HepG2 (cell line): ENCODE data around the gene MRPL2. TPM values are rescaled to one million over a fixed set of nuclear protein-coding genes. Genes with fewer than 3 reads are reported as not detected.

ENCODE experiments used
- ATAC-seq: fragments of 200-7000 bp; cut with Tn5 transposase; 3 replicates; pipeline ENCODE4 v1.9.1; 2020; ENCODE audit warnings: mild to moderate bottlenecking, moderate library complexity
- BruUV-seq: library from RNA; stranded (reverse); fragments of 400-500 nt; replicated peaks from 2 replicates; lab custom pipeline; 2021; lab: Mats Ljungman, UMichigan
- CTCF ChIA-PET: fragments of 300-600 bp; formaldehyde crosslinking; extraction: SDS; loops from one replicate; lab custom pipeline; 2021; ENCODE audit warnings: low total read pairs, inconsistent platforms, low intra/inter-chr PET ratio; lab: Yijun Ruan, JAX
- POLR2A ChIA-PET: fragments of 350-600 bp; sonication (Branson Sonifier 250); formaldehyde crosslinking; loops from one replicate; lab custom pipeline; 2020; ENCODE audit warnings: antibody characterized with exemption, inconsistent platforms; lab: Yijun Ruan, JAX
- DNase-seq: peaks from one replicate; pipeline ENCODE4 v3.0.0-alpha.2; 2015; ENCODE audit warnings: low spot score
- FAIRE-seq: peaks from 3 replicates; lab custom pipeline; 2011; peaks lifted over from hg19 to GRCh38; lab: Jason Lieb, UNC
- H2AFZ ChIP-seq: one replicate; pipeline ENCODE4 v1.6.1; 2011; ENCODE audit warnings: low read length, inconsistent platforms
- H3K27ac ChIP-seq: fragments of 300-600 bp; 3 replicates; pipeline ENCODE4 v1.8.0; 2011; ENCODE audit warnings: mixed run types, mild to moderate bottlenecking, mixed read lengths, low read length, inconsistent platforms; ENCODE audit not compliant: insufficient read depth; ENCODE audit errors: extremely low read length
- H3K27me3 ChIP-seq, 2 experiments: fragments of 200-600 bp in 1 of 2; 2 replicates in 1 of 2; 3 replicates in 1 of 2; pipeline versions ENCODE4 v1.6.0 to v1.8.0; 2011; ENCODE audit warnings: low read length in 2 of 2, mild to moderate bottlenecking in 2 of 2, moderate library complexity in 2 of 2, inconsistent platforms in 1 of 2; ENCODE audit not compliant: insufficient read depth in 2 of 2, control insufficient read depth in 1 of 2
- H3K36me3 ChIP-seq, 2 experiments: fragments of 200-600 bp in 1 of 2; replicated peaks in 1 of 2; 2 replicates in 1 of 2; 3 replicates in 1 of 2; pipeline versions ENCODE4 v1.5.1 to v1.8.0; 2011; ENCODE audit warnings: low read length in 2 of 2, inconsistent platforms in 1 of 2; ENCODE audit not compliant: insufficient read depth in 2 of 2, control insufficient read depth in 1 of 2
- H3K4me1 ChIP-seq: 2 replicates; pipeline ENCODE4 v1.5.1; 2012; ENCODE audit warnings: low read length, inconsistent platforms; ENCODE audit not compliant: insufficient read depth
- H3K4me2 ChIP-seq: 2 replicates; pipeline ENCODE4 v1.6.0; 2011; ENCODE audit warnings: low read depth, low read length, inconsistent platforms
- H3K4me3 ChIP-seq, 3 experiments: fragments of 200-600 bp in 1 of 3; sonication (generic), shearing (Covaris generic) in 1 of 3; replicated peaks in 1 of 3; 2 replicates each; pipeline ENCODE4 v1.5.1; 2011 to 2016; ENCODE audit warnings: low read length in 3 of 3, inconsistent platforms in 2 of 3, low read depth in 2 of 3, mild to moderate bottlenecking in 2 of 3, control low read depth in 1 of 3, mixed read lengths in 1 of 3; ENCODE audit not compliant: insufficient read depth in 1 of 3
- H3K79me2 ChIP-seq: one replicate; pipeline ENCODE4 v1.6.1; 2011; ENCODE audit warnings: low read length, inconsistent platforms; ENCODE audit not compliant: insufficient read depth
- H3K9ac ChIP-seq: 2 replicates; pipeline ENCODE4 v1.6.0; 2011; ENCODE audit warnings: mild to moderate bottlenecking, low read depth, low read length, inconsistent platforms; ENCODE audit not compliant: insufficient read depth
- H3K9me3 ChIP-seq: 2 replicates; pipeline ENCODE4 v1.5.1; 2012; ENCODE audit warnings: mild to moderate bottlenecking, low read length
- H4K20me1 ChIP-seq: 2 replicates; pipeline ENCODE4 v1.6.0; 2011; ENCODE audit warnings: inconsistent platforms, mild to moderate bottlenecking, low read length, moderate library complexity; ENCODE audit not compliant: insufficient read depth
- AGO2 ChIP-seq: fragments of 200-400 bp; formaldehyde crosslinking; optimal IDR thresholded peaks from 2 replicates; pipeline ENCODE3; 2017; ENCODE audit warnings: mild to moderate bottlenecking, low read depth, low read length, moderate library complexity
- RBAK ChIP-seq: sonication (generic); formaldehyde crosslinking; IDR thresholded peaks from 2 replicates; pipeline ENCODE4 v1.5.1; 2020; ENCODE audit warnings: mild to moderate bottlenecking, missing genetic modification reagents
- WGBS: methylation state at CpG from one replicate; pipeline ENCODE4 v1.1.6; 2017; ENCODE audit warnings: low lambda C conversion rate; 5-methylcytosine and 5-hydroxymethylcytosine counted together
- in situ Hi-C: cut with HindIII; loops from 2 replicates; pipeline ENCODE4 v1.10.0; 2017; ENCODE audit warnings: low pct_unique_long_range_greater_than_20kb; ENCODE audit not compliant: extremely low pct_ligation_motif_present
- intact Hi-C: fragments of 100-400 bp; cut with micrococcal nuclease; formaldehyde crosslinking; loops from one replicate; pipeline ENCODE4 v1.10.0; 2022; ENCODE audit not compliant: unreplicated experiment
- polyA plus RNA-seq, 8 experiments: library from polyadenylated mRNA; depleted of rRNA in 3 of 8; stranded (reverse) in 7 of 8; unstranded in 1 of 8; fragments of >200 nt; fragmentation: Illumina TruSeq in 4 of 8; extraction: Trizol in 4 of 8; gene quantifications; 2 replicates each; pipeline versions ENCODE4 v1.2.1 to v1.2.3, GENCODE V29; 2011 to 2016; ENCODE audit warnings: low read depth in 4 of 8, missing spikeins in 1 of 8, mixed read lengths in 1 of 8; ENCODE audit not compliant: insufficient read depth in 1 of 8
- total RNA-seq, 5 experiments: library from RNA; depleted of rRNA; stranded (reverse); fragments of >200 nt; fragmentation: Illumina TruSeq; extraction: Trizol; gene quantifications; 2 replicates each; pipeline ENCODE4 v1.2.3, GENCODE V29; 2016; ENCODE audit warnings: low read depth in 1 of 5
- TF ChIP-seq, protein P1 (sequence below), 2 experiments: sonication (generic) in 1 of 2; formaldehyde crosslinking in 1 of 2; IDR thresholded peaks; 2 replicates each; pipeline versions ENCODE4 v1.4.0 to v1.6.1; 2016 to 2020; ENCODE audit warnings: borderline replicate concordance in 1 of 2, low read depth in 1 of 2, mild to moderate bottlenecking in 1 of 2, missing genetic modification reagents in 1 of 2
- TF ChIP-seq, protein P2 (sequence below): sonication (generic); formaldehyde crosslinking; IDR thresholded peaks from 2 replicates; pipeline ENCODE4 v1.5.0; 2020; ENCODE audit warnings: missing genetic modification reagents, mild to moderate bottlenecking, borderline replicate concordance
- TF ChIP-seq, protein P3 (sequence below): sonication (generic); formaldehyde crosslinking; IDR thresholded peaks from 2 replicates; pipeline ENCODE4 v1.4.0; 2020; ENCODE audit warnings: missing genetic modification reagents
- TF ChIP-seq, protein P4 (sequence below): sonication (generic); formaldehyde crosslinking; IDR thresholded peaks from 2 replicates; pipeline ENCODE4 v1.4.0; 2020; ENCODE audit warnings: mild to moderate bottlenecking, low read depth, missing genetic modification reagents
- TF ChIP-seq, protein P5 (sequence below): sonication (generic); formaldehyde crosslinking; conservative IDR thresholded peaks from 2 replicates; pipeline ENCODE4 v1.4.0; 2020; ENCODE audit warnings: missing genetic modification reagents

The MRPL2 gene
- total and polyA plus RNA-seq, 2 of the 13 experiments (the other 11 are each of a cell fraction or from before 2014, with no cell fraction given) = 56.8 to 65.6 TPM

DNA sequence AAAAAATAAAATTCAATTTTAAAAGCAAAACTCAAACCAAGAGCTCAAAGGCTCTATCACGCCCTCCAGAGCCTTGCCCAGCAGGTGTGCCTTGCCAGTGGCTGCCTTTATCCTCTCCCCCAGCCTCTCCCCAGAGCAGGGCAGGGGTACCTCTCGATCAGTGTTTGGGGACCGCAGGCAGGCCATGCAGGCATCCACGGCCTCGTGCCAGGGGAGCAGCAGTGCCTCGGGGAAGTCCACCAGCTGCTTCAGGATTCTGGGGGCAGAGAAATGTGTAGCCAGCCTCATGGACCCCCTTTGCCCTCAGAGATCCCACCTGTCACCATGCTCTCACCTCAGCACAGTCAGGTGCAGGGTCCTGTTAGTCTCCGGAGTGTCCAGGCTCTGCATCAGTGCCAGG, 11.2 kb downstream of the MRPL2 start (continued):
- TF ChIP-seq, protein P1, sequence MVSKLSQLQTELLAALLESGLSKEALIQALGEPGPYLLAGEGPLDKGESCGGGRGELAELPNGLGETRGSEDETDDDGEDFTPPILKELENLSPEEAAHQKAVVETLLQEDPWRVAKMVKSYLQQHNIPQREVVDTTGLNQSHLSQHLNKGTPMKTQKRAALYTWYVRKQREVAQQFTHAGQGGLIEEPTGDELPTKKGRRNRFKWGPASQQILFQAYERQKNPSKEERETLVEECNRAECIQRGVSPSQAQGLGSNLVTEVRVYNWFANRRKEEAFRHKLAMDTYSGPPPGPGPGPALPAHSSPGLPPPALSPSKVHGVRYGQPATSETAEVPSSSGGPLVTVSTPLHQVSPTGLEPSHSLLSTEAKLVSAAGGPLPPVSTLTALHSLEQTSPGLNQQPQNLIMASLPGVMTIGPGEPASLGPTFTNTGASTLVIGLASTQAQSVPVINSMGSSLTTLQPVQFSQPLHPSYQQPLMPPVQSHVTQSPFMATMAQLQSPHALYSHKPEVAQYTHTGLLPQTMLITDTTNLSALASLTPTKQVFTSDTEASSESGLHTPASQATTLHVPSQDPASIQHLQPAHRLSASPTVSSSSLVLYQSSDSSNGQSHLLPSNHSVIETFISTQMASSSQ (IDR thresholded peaks at IDR 0.05; ENCODE audit: low read depth) = no peak
- TF ChIP-seq, protein P1 (CRISPR knock-in tag; IDR thresholded peaks at IDR 0.05; ENCODE audit: borderline replicate concordance) = no peak
- TF ChIP-seq, protein P2, sequence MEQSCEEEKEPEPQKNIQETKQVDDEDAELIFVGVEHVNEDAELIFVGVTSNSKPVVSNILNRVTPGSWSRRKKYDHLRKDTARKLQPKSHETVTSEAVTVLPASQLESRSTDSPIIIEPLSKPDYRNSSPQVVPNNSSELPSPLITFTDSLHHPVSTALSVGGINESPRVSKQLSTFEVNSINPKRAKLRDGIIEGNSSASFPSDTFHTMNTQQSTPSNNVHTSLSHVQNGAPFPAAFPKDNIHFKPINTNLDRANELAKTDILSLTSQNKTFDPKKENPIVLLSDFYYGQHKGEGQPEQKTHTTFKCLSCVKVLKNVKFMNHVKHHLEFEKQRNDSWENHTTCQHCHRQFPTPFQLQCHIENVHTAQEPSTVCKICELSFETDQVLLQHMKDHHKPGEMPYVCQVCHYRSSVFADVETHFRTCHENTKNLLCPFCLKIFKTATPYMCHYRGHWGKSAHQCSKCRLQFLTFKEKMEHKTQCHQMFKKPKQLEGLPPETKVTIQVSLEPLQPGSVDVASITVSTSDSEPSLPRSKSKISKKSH (CRISPR knock-in tag) = no peak
- TF ChIP-seq, all 625 proteins: peak for 3

DNA sequence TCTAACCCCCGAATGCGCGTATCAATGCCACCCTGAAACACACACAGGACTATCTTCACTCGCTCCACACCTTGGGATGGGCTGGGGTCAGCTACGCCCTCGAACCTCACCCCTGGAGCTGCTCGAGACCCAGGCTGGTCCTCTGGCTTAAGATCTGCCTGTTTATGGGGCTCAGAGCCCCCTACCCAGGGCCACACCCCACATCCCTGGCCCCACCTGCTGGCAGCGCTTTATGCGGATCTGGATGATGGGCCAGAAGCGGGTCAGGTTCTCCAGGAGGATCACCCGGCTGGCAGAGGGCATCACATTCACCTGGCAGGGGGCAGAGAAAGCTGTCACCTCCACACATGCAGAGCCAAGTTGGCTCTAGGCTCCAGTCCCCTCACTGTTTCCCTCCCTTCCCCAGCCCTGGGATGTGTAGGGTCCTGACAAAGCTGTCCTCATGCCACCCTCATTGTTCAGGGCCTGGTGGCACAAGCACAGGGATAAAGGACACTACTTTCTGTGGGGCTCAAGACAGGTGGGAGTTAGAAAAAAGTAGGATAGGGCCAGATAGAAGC, 13.8 kb downstream of the MRPL2 start:
- Histone ChIP-seq H3K27ac (no peak overlapping the region), H3K4me3 (no peak overlapping the region), H4K20me1 (no peaks in the 10 kb centered on the region), H3K4me1 (peaks cover 2% of the 10 kb centered on the region), H3K36me3 (peaks cover 50 to 80% of the 10 kb centered on the region in 2 experiments), H3K9ac (no peak overlapping the region), H2AFZ (no peak overlapping the region), H3K4me2 (no peak overlapping the region), H3K79me2 (peaks cover 3% of the 10 kb centered on the region), H3K9me3 (no peaks in the 10 kb centered on the region), H3K27me3 (no peaks in the 10 kb centered on the region)
- no TSS peak for BruUV-seq
- POLR2A ChIA-PET = interaction anchor here (0.9 to 2.2 kb wide), 3 partner anchors 8 to 15 kb away, joined by 4 to 5 read pairs (median 4); partner anchors contain the start of genes CUL7, KLC4 and MRPL2
- 97% methylated on average over 11 of the region's 11 CpGs for WGBS
- DNase-seq = no peak
- no peak for FAIRE-seq
- TF ChIP-seq, protein P3, sequence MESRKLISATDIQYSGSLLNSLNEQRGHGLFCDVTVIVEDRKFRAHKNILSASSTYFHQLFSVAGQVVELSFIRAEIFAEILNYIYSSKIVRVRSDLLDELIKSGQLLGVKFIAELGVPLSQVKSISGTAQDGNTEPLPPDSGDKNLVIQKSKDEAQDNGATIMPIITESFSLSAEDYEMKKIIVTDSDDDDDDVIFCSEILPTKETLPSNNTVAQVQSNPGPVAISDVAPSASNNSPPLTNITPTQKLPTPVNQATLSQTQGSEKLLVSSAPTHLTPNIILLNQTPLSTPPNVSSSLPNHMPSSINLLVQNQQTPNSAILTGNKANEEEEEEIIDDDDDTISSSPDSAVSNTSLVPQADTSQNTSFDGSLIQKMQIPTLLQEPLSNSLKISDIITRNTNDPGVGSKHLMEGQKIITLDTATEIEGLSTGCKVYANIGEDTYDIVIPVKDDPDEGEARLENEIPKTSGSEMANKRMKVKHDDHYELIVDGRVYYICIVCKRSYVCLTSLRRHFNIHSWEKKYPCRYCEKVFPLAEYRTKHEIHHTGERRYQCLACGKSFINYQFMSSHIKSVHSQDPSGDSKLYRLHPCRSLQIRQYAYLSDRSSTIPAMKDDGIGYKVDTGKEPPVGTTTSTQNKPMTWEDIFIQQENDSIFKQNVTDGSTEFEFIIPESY (CRISPR knock-in tag) = peak; percentile 91
- TF ChIP-seq RBAK (no peak), AGO2 (peak; percentile 49)
- TF ChIP-seq, protein P4, sequence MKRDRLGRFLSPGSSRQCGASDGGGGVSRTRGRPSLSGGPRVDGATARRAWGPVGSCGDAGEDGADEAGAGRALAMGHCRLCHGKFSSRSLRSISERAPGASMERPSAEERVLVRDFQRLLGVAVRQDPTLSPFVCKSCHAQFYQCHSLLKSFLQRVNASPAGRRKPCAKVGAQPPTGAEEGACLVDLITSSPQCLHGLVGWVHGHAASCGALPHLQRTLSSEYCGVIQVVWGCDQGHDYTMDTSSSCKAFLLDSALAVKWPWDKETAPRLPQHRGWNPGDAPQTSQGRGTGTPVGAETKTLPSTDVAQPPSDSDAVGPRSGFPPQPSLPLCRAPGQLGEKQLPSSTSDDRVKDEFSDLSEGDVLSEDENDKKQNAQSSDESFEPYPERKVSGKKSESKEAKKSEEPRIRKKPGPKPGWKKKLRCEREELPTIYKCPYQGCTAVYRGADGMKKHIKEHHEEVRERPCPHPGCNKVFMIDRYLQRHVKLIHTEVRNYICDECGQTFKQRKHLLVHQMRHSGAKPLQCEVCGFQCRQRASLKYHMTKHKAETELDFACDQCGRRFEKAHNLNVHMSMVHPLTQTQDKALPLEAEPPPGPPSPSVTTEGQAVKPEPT = no peak
- TF ChIP-seq, protein P2 (CRISPR knock-in tag) = 0 out of 2 replicates have a peak, but pooled peaks have one; percentile 20
- TF ChIP-seq, protein P5, sequence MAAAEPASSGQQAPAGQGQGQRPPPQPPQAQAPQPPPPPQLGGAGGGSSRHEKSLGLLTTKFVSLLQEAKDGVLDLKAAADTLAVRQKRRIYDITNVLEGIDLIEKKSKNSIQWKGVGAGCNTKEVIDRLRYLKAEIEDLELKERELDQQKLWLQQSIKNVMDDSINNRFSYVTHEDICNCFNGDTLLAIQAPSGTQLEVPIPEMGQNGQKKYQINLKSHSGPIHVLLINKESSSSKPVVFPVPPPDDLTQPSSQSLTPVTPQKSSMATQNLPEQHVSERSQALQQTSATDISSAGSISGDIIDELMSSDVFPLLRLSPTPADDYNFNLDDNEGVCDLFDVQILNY (CRISPR knock-in tag) = no peak
- intact Hi-C loops (no loop called here), in situ Hi-C loops (no loop called here)
- CTCF ChIA-PET = no interaction called here
- no peak; the same call in 2 of the 3 replicates for ATAC-seq
